HG03139 (cell line): ENCODE measurements around the gene MARS1.

Experiments
- ATAC-seq: cut with Tn5 transposase; IDR thresholded peaks from one replicate; pipeline ENCODE4 v1.9.1; 2021; ENCODE audit not compliant: unreplicated experiment

Gene MARS1

DNA sequence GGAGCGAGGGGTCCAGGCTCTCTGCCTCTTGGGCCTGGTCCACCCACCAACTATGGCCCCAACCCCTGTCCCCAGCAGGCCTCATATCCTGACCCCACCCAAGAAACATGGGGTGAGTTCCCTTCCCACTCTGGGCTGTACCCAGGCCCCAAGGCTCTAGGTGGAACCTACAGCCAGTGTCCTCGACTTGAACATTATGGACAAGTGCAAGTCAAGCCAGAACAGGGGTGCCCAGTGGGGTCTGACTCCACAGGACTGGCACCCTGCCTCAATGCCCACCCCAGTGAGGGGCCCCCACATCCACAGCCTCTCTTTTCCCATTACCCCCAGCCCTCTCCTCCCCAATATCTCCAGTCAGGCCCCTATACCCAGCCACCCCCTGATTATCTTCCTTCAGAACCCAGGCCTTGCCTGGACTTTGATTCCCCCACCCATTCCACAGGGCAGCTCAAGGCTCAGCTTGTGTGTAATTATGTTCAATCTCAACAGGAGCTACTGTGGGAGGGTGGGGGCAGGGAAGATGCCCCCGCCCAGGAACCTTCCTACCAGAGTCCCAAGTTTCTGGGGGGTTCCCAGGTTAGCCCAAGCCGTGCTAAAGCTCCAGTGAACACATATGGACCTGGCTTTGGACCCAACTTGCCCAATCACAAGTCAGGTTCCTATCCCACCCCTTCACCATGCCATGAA lies 16.8 kb upstream of the MARS1 start:
- no peak for ATAC-seq

DNA sequence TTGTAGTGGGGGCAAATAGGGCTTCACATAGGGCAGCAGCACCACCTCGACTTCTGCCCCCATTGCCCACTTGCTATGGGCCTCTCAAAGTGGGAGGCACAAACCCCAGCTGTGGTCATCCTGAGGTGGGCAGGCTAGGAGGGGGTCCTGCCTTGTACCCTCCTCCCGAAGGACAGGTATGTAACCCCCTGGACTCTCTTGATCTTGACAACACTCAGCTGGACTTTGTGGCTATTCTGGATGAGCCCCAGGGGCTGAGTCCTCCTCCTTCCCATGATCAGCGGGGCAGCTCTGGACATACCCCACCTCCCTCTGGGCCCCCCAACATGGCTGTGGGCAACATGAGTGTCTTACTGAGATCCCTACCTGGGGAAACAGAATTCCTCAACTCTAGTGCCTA lies 16.2 kb upstream of the MARS1 start:
- ATAC-seq = no peak

DNA sequence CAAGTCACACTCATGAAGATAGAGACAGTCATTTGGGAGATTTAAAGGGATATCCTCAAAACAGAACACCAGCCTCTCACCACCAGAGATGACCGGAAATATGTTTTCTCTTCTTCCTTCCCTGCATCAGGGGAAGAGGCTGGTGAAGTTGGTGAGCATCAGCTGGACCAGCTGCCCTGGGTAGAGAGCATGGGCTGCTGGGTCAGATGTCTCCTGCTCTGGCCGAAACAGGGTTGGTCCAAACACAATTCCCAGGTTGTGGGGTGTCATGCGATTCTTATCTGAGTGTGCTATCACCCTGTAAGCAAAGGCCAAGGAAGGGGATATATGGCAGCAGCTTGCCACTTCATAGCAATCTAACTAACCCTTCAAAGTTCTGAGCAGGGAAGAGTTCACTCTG lies 15.5 kb upstream of the MARS1 start:
- no peak for ATAC-seq

DNA sequence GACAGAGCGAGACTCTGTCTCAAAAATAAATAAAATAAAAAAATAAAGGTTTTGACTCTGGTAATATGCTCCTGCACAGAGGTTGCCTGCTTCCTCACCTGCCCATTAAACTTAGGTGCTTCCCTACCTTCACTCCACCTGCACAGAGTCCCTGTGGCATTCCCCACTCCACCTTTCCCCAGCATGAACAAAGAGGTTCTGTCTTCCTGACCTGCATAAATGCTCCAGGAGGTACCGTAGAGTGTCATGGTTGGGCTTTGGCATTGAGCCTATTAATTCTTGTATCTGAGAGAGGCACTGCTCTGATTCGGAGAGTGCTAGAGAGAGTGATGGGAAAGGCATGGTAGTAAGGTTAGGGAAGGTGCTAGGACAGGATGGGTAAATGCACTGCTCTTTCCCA lies 14.5 kb upstream of the MARS1 start:
- ATAC-seq = no peak

DNA sequence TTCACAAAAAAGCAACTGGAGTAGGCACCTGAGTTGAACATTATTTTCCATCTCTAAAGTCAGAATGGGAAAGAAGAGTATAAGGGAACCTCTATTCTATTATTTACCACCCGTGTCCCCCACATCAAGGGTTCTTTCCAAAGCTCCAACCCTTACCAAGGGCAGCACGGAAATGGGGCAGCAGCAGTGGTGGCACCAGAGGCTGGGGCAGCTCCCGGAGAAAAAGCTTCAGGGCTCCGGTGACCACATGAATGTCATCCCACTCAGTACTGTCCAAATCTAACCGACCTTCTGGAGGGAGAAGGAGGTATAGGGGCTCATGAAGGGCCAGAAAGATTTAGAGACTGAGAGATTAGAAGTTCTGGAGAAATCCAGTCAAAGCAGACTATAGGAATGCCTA lies 14.0 kb upstream of the MARS1 start:
- ATAC-seq = no peak

DNA sequence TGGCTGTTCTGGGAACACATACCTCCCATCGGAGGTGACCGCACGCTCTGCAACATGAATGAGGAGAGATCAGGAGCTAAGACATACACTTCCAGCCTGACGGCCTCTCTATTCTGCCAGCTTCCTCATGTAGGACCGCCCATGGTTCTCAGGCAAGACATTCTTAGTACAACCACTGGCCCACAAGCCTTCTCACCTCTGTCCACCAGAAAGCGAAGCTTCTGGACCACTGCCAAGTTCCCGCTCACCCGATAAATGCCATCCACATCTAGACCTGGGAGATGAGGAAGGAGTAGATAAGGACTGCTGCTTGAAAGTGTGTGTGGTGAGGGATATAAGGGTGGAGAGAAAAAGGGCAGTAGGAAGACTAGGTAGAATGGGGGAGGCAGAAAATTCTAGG lies 13.4 kb upstream of the MARS1 start:
- ATAC-seq = no peak

DNA sequence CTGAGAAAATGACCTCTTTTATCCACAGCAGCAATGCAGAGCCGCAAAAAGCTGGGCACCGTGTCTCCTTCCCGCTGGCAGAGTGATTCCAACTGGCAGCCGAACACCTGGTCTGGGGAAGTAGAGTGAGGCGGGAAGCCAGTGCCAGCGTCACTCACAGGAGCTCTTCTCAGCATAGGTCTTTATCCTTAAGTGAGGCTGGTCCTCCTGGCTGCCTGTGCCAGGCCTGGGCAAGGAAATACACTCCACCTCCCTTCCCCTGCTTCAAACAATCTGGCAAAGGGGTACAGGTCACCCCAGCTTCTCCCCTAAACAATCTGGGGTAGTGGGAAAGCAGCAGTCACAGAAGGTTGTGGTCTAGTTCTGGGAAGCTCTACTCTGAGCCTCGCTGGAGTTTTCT lies 13.0 kb upstream of the MARS1 start:
- ATAC-seq = no peak

DNA sequence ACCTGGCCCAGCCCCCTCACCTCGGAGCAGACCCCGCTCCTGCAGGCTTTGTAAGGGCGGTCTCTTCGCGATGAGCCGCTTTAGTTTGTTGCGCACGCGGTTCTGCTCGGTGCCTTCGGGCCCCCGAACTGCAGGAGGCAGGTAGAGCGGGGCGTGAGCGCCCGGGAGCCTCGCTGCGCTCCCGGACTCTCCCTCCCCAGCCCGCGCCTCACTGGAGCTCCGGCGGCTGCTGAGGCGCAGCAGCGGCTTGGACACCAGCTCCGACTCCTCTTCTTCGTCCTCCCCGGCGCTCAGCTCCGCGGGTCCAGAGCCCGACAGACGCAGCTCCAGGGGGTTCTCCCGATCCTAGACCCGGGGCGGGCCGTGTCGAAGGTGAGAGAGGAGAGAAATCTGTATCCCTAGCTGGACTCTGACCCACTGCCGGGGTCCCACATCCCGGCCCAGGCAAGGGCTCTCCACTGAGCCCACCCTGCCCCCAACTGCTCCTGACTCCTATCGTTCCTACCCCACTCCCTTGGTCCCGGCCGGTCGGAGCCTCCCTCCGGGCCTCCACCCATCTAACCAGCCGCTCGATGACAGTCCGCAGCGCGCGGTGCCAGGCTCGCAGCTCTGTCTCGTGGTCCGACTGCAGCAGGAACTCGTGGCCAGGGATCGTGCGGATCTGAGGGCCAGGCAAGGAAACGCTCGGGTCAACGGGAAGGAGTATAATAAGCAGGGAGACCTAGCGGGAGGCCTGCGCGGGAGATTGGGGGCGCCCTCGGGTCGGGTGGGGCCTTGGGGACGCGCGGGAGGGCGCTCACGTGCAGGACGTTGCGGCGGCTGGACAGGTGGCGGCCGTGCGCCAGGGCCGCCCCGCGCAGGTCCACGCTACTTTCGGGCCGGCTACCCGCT lies 12.4 kb upstream of the MARS1 start:
- no peak for ATAC-seq

DNA sequence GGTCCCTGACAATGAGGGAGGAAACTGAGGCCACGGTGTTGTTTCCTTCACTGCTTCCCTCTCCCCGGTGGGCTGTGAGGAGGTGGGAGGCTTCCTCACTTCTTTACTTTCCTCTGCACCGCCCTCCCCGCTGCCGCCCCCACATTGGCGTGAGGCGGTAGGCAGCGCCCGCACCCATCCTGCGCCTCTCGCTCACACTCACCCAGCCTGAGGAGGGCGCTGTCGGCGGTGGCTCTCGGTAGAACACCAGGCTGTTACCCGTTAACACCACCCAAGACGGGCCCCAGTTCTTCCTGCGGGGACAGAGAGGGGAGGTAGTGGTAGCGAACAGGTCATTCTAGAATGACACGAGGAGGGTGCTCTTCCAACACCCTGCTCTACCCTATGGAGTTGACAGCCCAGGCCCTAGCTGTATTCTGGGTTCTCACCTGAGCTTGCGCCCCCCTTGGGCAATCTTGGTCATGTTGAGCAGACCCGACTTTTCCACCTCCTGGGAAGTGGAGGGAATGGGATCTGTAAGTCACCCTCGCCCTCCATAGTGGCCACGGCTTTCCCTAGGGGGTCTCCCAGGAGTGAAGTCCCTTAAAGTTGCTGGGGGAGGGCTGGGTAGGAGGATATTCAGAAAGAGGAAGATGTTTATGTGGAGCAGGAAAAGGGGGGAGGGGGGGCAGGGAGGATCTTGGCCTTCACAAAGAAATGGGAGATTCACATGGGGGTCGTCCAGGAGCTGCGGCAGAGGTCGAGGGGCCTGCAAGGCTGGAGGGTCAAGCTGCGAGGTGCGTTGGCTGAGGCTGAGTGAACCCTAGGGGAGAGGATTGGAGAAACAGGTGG lies 11.5 kb upstream of the MARS1 start:
- ATAC-seq = peak; percentile 37

DNA sequence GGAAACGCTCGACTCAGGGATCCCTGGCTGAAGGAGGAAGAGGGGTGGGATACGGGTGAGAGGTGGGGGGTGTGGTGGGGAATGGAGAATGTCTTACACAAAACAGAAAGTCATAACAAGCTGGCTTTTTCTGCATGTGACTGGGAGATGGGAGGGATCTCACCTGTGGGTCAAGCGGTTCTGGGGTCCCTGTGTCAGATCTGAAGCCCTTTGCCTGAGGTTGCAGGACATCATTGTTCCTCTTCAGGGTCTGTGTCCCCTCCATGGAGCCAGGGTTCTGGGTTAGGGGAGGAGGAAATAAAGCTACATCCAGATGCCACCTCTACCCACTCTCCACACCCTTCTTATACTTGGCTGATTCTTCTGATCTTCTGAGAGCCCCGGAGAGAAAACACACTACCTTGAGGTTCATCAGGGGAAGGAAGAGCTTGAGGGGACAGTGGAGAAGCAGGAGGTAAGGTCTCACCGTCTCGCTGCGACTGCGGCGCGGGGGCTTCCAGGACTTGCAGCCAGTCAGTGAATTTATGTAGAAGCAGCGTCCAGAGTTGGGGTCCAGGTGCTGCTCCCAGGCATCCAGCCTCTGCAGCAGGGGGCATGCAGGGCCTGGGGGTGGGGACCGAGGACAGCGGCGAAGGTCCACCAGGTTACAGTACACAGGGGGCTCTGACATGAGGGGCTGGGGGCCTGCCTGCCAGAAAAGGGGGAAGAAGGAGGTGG lies 10.7 kb upstream of the MARS1 start:
- no peak for ATAC-seq

DNA sequence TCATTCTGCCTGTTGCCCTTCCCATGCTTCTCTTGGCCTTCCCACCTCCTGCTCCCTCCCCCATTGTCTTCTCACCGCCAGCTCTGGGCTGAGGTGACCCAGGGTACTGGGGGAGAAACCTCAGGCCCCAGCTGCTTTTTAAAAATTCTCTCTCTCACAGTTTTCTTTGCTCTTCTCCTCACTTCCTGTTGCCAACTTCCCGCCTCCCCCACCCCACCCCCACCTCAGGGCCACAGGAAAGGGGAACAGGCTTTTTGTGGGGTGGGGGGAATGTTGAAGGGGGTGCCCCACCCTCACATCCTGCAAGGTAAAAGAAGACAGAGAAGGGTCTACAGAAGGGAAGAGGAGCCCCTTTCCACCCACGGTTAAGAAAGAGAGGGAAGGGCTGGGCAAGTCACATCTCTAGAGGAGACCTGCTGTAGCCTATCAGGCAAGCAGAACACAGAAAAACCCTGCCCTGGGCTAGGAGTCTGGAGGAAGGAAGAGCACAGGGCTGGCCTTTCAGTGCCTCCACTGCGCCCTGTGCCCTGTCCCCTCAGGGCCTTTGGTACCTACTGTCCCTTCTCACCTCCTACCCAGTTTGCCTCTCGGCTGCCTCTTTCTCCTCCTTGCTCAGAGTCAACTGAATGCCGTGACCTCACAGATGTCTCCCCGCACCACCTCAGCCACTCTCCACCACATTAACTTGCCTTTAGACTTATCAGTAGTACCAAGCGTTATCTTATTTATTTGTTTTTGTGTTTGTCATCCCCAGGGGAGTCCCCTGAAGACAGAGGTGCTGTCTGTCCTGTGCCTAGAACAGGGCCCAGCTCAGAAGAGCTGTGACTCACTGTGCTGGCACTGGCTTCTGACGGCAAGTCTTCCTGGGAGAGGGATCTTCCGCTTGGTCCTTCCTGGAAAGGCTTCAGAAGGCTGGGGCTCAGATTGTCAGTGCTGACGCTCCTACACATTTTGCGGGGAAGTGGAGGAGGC lies 9.9 kb upstream of the MARS1 start:
- ATAC-seq = peak; percentile 37

DNA sequence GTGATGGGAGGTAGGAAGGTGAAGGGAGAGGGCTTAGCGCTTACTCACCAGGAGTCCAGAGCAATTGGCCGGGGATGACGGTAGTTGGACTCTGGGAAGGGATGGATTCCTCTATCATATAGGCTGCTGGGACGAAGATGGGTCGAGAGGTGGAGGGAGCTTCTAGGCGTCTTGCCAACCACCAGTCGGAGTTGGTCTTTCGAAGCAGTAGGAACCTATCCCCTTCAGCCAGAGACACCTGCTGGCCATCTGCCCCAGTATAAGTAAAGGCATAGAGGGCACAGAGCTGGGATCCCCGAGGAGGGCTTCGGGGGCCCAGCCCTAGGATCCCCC lies 8.9 kb upstream of the MARS1 start:
- no peak for ATAC-seq

DNA sequence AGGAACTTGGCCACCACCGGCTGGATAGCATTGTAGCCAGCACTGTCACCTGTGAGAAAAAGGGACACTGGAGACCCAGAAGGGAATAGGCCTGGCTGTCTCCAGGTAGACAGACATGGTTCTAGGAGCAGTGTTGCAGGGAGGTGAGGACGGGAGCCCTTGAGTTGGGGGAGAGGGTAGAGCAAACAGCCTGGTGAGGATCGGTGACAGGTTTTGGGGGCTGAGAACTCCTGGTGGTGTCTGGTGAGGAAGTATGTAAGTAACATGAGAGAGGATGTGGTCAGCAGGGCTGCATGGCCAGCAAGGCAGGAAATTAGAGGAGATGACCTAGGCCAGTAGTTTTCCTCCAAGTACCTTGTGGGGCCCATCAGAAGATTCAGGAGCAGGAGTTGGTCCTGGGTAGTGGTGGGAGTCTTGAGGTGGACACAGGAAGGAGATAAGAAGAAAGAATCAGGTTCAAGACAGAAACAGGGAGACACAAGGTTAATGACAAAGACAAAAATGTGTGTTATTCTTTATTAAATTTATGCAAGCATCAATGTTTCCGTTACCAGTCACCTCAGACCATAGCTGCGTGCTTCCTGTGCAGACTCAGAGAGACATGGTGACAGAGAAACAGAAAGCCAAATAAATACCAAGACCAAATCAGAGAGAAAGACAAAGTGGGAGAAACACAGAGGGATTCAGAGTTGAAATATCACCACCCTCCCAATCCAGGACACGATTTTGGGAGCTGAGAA lies 8.3 kb upstream of the MARS1 start, which contains the start of gene ARHGAP9:
Gene ARHGAP9 (minus strand): TSS at position 491 of the 740 bp plus-strand sequence. CDS start 460 bp downstream, at position 31.
- no peak for ATAC-seq

DNA sequence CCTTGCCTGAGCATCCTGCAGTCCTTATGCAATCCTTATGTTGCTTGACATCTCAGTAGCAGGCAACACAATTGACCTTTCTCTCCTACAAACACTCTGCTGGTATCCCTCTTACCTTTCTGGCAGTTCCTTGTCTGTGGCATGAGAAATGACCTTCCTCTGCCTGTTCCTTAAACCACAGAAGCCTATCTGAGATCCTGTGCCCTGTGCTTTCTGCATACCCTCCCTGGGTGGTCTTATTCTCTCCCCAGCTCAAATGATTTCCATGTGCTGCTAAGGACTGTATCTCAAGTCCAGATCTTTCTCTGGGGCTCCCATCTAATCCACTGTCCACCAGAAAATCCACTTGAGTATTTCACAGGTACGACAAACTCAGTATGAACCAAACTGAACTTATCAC lies 6.2 kb upstream of the MARS1 start:
- no peak for ATAC-seq

DNA sequence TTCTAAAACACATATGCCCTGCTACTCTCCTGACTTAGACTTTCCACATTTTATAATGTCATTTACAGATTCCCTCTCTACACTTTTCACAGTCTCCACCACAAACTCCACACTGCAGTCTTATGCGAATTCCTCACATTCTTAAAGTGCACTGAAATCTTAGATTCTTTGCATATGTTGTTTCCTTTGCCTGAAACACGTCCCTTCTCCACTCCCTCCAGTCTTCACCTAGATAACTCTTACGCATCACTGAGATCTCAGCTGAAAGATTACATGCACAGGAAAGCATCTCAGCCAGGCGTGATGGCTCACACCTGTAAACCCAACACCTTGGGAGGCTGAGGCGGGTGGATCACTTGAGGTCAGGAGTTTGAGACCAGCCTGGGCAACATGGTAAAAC lies 4.4 kb upstream of the MARS1 start:
- no peak for ATAC-seq

DNA sequence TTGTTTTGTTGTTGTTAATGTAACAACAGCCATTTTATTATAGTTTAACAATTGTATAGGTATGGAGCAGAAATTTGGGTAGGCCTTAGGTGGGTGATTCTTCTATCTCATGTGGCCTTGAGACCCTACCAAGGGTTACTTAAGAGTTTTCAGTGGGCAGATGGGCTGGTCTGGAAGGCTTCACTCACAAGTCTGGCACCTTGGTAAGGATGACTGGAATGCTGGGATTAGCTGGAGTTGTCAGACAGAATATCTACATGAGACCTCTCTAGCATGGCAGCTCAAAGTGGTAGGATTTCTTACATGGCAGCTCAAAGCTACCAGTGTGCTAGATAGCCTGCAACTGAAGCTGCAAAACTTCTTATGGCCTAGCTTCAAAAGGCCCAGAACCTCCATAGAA lies 2.2 kb upstream of the MARS1 start:
- no peak for ATAC-seq

DNA sequence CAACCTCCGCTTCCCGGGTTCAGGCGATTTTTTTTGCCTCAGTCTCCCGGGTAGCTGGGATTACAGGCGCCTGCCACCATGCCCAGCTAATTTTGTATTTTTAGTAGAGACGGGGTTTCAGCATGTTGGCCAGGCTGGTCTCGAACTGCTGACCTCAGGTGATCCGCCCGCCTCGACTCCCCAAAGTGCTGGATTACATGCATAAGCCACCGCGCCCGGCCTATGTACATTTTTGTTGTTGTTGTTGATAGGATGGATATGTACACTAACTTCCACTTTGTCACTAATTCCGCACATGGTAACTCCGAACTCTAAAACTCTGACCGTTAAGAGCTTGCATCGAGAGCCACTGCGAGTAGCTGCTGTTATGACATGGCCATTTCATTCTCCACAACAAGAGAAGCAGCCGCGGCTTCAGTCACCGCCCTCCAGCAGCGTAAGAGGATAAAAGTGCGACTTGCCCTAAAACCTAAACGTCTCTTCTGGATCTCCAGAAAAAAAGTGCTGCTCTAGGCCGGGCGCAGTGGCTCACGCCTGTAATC lies 742 bp upstream of the MARS1 start:
- no peak for ATAC-seq

DNA sequence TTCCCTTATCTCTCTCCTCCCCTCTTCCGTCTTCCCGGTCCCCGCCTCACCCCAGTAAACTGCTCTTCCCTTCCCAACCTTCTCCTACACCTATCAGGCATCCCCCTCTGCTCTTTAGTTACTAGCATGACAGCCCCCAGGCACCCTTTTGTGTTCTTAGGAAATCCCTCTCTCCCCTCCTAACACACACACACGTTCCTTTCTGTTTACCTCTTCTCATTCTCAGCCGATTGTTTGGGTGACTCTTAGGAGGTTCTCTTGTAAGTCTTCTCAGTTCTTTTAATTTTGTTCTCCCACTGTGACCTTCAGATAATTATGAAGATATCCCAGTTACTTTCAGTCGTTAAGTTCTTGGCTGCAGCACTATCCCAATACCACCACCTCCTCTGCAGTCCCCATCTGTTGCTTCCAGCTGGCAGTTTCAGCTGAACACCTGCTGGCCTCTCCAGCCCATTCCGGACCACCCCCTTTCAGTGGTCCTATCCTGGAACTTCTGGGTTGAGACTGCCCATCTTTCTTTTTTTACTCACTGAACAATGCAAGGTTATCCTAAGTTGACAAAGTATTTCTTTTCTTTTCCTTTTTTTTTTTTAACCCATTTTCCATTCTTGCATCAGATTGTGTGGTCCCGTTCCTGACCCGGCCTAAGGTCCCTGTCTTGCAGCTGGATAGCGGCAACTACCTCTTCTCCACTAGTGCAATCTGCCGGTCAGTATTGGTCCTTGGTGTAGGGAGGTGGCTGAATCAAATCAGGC lies 711 bp downstream of the MARS1 start:
- no peak for ATAC-seq
